Endometrial microvascular endothelial cells (primary cell): Measurements from ENCODE around the gene EEF1A1. TPM values are rescaled to one million over a fixed set of nuclear protein-coding genes. Genes with fewer than 3 reads are reported as not detected.
"Not testable (repeated sequence)": the region's sequence is repeated elsewhere in the genome, so short reads cannot be mapped to it uniquely, and the experiment has no call there.

Experiments
- in situ Hi-C: cut with HindIII; loops from 2 replicates; pipeline ENCODE4 v1.10.0; 2017; ENCODE audit warnings: low sequenced_read_pairs, low pct_unique_long_range_greater_than_20kb; ENCODE audit errors: inconsistent ontology term
- total RNA-seq: library from RNA; depleted of rRNA; stranded (reverse); fragments of >200 nt; gene quantifications from one replicate; pipeline ENCODE4 v1.2.3, GENCODE V29; 2015; ENCODE audit errors: inconsistent ontology term

Gene EEF1A1
- total RNA-seq, 1 donor from 2014 or later: 10,343 TPM

- in situ Hi-C loops: not testable (repeated sequence)
Observed at GRCh38 chr6:73542481-73542880, 21.6 kb upstream of the EEF1A1 start.

DNA sequence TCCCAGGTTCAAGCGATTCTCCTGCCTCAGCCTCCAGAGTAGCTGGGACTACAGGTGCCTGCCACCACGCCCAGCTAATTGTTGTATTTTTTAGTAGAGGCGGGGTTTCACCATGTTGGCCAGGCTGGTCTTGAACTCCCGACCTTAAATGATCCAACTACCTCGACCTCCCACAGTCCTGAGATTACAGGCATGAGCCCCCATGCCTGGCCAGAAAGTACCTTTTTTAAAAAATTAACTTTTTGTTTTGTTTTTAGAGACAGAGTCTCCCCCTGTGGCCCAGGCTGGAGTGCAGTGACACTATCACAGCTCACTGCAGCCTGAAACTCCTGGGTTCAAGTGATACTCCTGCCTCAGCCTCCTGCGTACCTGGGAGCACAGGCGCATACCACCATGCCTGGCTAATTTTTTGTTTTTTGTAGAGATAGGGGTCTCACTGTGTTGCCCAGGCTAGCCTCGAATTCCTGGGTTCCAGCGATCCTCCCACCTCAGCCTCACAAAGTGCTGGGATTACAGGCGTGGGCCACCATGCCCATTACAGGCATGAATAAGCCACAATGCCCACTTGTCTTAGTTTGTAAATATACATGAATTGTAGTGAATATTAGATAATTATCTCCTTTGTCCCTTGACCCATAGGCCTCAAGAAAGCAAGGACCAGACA lies 17.4 kb upstream of the EEF1A1 start:
- in situ Hi-C loops: no loop called here

GRCh38 chr6:73537677-73538076 lies 16.8 kb upstream of the EEF1A1 start:
- in situ Hi-C loops: no loop called here

GRCh38 chr6:73534628-73535027 lies 13.8 kb upstream of the EEF1A1 start:
- in situ Hi-C loops: no loop called here

DNA sequence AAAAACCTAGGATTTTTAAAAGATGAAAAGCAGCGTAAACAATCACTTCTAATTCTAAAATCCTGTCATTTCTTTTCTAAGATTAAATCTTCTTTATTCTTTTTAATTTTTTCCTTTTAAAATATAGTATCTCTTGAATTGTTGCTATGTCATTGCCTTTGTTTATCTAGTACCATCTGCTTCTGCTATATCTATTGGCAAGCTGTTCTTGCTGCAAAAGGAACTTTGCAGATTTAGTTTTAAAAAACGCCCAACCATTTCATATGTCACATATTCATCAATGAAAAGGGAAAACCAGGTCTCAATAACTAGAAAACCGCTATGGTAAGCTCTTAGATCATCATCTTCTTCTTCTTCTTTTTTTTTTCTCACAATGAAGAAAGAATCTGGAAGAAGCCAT lies 11.5 kb upstream of the EEF1A1 start:
- in situ Hi-C loops: no loop called here

GRCh38 chr6:73528897-73529296 lies 8.1 kb upstream of the EEF1A1 start:
- in situ Hi-C loops: no loop called here

- in situ Hi-C loops: no loop called here
Observed at GRCh38 chr6:73525546-73526330, 4.9 kb upstream of the EEF1A1 start.

- in situ Hi-C loops: no loop called here
Observed at GRCh38 chr6:73523434-73524123, 2.7 kb upstream of the EEF1A1 start.

GRCh38 chr6:73521351-73521985 lies 636 bp upstream of the EEF1A1 start:
- in situ Hi-C loops: no loop called here

DNA sequence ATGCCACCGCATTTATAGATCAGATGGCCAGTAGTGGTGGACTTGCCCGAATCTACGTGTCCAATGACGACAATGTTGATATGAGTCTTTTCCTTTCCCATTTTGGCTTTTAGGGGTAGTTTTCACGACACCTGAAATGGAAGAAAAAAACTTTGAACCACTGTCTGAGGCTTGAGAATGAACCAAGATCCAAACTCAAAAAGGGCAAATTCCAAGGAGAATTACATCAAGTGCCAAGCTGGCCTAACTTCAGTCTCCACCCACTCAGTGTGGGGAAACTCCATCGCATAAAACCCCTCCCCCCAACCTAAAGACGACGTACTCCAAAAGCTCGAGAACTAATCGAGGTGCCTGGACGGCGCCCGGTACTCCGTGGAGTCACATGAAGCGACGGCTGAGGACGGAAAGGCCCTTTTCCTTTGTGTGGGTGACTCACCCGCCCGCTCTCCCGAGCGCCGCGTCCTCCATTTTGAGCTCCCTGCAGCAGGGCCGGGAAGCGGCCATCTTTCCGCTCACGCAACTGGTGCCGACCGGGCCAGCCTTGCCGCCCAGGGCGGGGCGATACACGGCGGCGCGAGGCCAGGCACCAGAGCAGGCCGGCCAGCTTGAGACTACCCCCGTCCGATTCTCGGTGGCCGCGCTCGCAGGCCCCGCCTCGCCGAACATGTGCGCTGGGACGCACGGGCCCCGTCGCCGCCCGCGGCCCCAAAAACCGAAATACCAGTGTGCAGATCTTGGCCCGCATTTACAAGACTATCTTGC lies 725 bp downstream of the EEF1A1 start:
- in situ Hi-C loops: no loop called here

GRCh38 chr6:73518982-73519881 lies 1.6 kb downstream of the EEF1A1 start:
- in situ Hi-C loops: not testable (repeated sequence)

GRCh38 chr6:73518100-73518981 lies 2.5 kb downstream of the EEF1A1 start:
- in situ Hi-C loops: not testable (repeated sequence)

DNA sequence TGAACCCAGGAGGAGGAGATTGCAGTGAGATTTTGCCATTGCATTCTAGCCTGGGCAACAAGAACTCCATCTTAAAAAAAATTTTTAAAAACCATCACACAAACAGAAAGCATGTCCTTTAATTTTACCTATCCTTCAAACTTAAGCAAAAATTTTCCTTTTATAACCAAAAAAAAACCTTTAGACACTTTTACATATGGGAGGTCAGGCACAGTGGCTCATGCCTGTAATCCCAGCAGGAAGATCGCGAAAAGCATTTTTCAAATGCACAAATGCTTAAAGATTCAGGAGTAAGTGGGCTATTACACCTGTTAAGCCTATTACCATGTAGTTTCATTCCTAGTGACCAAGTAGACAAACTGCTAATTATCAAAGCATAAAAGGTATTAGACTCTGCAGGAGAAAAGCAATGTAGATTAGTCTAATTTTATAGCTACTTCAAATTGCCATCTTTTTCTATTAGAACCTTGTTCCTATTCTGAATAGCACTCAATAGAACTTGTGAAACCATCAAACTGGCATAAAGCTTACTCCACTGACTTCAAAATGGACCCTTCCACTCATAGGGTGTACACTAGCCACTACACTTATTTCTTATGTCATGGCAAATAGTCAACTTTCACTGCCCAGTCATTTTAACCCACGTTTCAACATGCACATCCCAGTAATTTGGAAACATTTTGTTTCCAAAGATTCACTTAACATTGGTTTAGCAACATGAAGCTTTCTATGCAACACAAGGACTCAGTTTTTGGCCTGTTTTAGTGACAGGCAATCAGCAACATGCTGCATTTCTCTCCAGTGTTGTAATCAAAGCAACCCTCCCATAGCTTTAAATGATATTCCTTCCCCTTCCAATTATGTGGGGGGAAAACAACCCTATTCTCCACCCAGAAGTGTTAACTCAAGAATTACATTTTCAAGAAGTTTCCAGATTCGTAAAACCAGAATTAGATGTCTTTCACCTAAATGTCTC lies 4.0 kb downstream of the EEF1A1 start:
- in situ Hi-C loops: no loop called here

GRCh38 chr6:73515204-73515655 lies 5.6 kb downstream of the EEF1A1 start:
- in situ Hi-C loops: no loop called here

GRCh38 chr6:73514746-73515110 lies 6.1 kb downstream of the EEF1A1 start:
- in situ Hi-C loops: no loop called here

- in situ Hi-C loops: no loop called here
Observed at GRCh38 chr6:73513496-73513854, 7.4 kb downstream of the EEF1A1 start.
